Activated naive CD8-positive, alpha-beta T cell treated with anti-CD3 and anti-CD28 coated beads, Interleukin-2, amount 50 U/mL, for 24 hours (primary cell): ENCODE results near the gene PON2.

ENCODE experiments used
- ATAC-seq: fragments of 150-1000 bp; cut with Tn5 transposase; one replicate; pipeline ENCODE4 v1.10.0; 2021
- DNase-seq: peaks from one replicate; pipeline ENCODE4 v3.0.0; 2021
- H3K27ac Mint-ChIP-seq: one replicate; pipeline ENCODE4 v1.8.0; 2021; ENCODE audit warnings: mild to moderate bottlenecking, mixed read lengths
- H3K27me3 Mint-ChIP-seq: one replicate; pipeline ENCODE4 v1.8.0; 2021; ENCODE audit warnings: mixed read lengths
- H3K36me3 Mint-ChIP-seq: one replicate; pipeline ENCODE4 v1.8.0; 2021; ENCODE audit warnings: low read depth, mixed read lengths
- H3K4me1 Mint-ChIP-seq: one replicate; pipeline ENCODE4 v1.8.0; 2021; ENCODE audit warnings: mixed read lengths
- H3K4me3 Mint-ChIP-seq: one replicate; pipeline ENCODE4 v1.8.0; 2021; ENCODE audit warnings: mild to moderate bottlenecking, moderate library complexity, mixed read lengths
- H3K9me3 Mint-ChIP-seq: one replicate; pipeline ENCODE4 v1.8.0; 2021; ENCODE audit warnings: mixed read lengths

Gene PON2

DNA sequence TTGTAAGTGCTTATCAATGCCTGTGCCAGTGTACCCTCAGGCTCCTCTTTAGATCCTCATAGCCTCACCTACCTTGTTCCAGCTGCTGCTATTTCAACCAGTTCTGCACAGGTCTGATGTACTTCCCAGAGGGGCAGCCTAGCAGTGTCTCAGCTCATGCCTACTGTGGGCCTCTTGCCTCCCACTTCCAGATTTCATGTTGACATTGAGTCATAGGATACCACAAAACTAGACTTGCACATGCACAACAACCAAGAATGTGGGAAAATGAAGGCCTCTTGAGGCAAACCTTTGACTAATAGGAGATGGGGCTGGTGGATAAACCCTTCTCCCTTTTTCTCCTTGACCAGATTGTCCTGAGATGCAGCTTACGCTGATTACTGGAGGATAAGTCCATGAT is 69.7 kb downstream of the PON2 start:
- ATAC-seq: no peak
- no peak overlapping the region for H3K4me3 Mint-ChIP-seq
- peaks cover 1% of the 10 kb centered on the region for H3K27me3 Mint-ChIP-seq

DNA sequence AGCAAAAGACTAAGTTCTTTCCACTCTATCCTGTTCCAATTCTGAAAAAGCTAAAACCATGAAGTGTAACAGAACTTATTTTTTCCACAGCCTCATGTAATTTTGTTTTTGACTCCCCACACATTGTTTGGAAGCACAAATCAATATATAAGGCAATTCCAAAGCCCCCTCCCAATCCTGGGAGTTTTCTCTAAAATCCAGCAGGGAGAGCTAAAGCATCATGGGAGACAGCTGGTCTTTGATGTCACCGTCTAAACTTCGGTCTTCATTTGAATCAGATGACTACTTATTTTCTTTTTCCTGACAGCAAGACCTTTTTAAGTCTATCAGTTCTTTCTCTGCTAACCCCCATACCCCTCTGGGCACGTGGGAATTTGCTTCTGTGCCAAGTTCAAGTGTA is 77.2 kb downstream of the PON2 start:
- no peak for DNase-seq
- Mint-ChIP-seq H3K4me3 (no peak overlapping the region), H3K36me3 (no peaks in the 10 kb centered on the region), H3K9me3 (peaks cover 5% of the 10 kb centered on the region), H3K4me1 (no peaks in the 10 kb centered on the region), H3K27me3 (no peaks in the 10 kb centered on the region), H3K27ac (no peak overlapping the region)
- ATAC-seq: no peak

More for the DNA sequence above, 69.7 kb downstream of the PON2 start:
- Mint-ChIP-seq H3K27ac (no peak overlapping the region), H3K36me3 (no peaks in the 10 kb centered on the region), H3K9me3 (no peaks in the 10 kb centered on the region), H3K4me1 (no peaks in the 10 kb centered on the region)
- DNase-seq: no peak
